Stimulated activated naive CD4-positive, alpha-beta T cell (primary cell): ENCODE results near the gene CKAP2L.

ENCODE experiments used
- DNase-seq, 6 experiments: peaks; one replicate each; lab custom pipeline; 2025; lab: John Stamatoyannopoulos, UW

The CKAP2L gene, protein sequence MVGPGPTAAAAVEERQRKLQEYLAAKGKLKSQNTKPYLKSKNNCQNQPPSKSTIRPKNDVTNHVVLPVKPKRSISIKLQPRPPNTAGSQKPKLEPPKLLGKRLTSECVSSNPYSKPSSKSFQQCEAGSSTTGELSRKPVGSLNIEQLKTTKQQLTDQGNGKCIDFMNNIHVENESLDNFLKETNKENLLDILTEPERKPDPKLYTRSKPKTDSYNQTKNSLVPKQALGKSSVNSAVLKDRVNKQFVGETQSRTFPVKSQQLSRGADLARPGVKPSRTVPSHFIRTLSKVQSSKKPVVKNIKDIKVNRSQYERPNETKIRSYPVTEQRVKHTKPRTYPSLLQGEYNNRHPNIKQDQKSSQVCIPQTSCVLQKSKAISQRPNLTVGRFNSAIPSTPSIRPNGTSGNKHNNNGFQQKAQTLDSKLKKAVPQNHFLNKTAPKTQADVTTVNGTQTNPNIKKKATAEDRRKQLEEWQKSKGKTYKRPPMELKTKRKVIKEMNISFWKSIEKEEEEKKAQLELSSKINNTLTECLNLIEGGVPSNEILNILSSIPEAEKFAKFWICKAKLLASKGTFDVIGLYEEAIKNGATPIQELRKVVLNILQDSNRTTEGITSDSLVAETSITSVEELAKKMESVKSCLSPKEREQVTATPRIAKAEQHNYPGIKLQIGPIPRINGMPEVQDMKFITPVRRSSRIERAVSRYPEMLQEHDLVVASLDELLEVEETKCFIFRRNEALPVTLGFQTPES

DNA sequence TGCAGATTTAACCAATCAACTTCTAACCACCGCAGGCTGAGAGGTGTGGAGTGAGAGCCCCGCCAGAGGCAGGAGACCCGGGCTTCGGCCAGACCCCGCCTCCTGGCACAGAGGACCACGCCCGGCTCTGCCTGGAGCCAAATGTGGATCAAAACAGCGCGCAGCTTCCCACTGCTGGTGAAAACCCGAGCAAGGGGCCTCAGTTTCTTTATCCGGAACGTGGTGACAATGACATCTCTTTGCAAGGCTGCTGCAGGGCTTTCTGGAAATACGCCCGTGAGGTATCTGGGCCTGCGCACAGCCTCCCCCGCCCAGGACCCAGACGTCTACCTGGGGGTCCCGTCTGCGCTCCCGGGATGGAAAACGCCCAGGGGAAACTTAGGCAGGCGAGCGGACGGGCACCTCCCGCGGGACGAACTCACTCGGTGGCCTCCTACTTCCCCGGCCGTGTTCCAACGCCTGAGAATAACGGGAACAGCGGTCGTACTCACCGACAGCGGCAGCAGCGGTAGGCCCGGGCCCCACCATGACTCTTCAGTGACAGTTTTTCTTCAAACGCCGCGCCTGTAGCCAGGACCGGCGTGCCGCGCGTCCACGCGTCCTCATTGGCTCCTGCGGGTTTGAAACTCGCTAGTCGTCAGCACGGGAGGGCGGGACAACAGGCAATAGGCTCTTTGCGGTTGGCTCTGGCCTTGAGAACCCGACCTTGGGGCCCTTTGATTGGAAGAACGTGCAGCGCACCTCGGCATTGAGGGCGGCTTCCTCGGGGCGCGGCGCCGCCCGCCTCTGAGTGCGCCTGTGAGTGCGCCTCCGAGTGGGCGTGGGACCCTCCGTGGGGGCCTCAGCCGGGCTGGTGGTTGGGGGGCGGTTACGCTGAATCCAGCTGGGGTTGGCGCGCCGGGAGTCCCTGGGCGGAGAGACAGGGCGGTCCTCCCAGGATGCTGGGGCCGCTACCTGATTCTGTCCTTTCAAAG is at the start of gene CKAP2L:
Gene CKAP2L (minus strand): TSS at position 539 of the 974 bp plus-strand sequence. CDS start 11 bp downstream, at position 528.
- peak; percentile 90 to 96 (median 92) for DNase-seq

DNA sequence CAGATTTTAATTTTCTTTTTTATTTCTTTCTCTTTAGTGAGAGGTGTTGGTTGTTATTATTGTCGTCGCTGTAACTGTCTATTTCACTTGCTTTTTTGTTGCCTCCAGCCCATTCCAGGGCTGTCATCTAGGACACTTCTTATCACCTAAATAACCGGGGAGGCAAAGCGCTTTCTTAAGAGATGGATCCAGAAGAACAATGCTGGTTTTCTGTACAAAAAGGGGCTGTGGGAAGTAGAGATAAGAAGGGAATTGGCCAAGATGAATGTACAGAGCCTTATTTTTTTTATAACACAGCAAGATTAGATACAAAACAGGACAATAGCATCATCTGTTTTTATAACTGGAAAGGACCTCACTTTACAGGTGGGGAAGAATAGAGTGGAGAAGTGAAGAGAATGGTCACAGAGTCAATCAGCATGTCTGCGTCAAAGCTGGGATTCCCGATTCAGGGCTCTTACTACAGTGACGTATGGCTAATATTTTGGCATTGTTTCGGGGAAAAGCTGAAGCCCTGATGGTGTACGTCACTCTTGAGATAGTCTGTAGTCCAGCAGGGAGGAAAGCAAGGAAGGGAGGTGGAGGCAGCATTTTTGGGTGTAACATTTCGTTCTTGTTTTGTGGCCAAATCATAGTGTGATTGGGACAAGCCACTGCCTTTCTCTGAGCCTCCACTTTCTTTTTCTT is 49.0 kb upstream of the CKAP2L start:
- no peak for DNase-seq

DNA sequence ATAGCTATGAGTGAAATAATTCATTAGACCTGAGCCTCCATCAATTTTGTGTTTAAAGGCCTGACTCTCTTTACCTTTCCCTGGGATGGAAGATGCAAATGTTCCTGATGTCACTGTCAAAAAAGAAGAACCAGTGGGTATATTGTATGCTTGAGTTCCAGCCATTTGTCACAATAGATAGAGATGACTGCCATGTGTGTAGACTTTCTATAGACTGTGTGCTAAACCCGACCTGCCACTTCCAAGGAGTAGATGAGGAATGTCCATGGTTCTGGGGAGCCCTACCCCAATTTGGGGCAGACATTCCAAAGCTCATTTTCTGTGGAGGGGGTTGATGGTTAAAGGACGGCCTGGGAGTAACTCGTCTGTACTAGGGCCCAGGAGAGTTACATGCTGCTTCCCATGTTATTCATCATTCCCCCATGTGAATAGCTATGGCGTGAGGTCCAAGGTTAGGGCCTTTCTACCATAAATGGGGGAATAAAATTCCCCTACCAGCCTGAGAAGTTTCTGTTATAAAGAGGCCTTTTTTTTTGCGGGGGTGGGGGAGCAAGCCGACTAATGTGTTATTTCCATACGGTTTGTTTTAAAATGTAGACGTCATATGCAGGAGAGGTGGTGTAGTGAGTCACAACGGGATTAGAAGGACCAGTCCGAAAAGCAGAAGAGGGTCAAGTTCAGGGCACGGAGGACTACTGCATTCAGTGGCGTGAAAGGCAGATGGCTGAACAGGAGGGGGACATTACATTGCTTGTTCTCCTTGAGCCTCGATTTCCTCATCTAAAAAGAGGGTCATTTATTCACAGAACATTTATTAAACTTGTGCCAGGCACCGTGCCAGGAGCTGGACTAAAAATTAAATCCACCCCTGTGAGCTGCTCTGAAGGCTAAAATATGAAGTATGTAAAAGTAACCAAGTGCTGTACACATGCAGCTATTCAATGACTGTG is 48.2 kb upstream of the CKAP2L start:
- DNase-seq = no peak

DNA sequence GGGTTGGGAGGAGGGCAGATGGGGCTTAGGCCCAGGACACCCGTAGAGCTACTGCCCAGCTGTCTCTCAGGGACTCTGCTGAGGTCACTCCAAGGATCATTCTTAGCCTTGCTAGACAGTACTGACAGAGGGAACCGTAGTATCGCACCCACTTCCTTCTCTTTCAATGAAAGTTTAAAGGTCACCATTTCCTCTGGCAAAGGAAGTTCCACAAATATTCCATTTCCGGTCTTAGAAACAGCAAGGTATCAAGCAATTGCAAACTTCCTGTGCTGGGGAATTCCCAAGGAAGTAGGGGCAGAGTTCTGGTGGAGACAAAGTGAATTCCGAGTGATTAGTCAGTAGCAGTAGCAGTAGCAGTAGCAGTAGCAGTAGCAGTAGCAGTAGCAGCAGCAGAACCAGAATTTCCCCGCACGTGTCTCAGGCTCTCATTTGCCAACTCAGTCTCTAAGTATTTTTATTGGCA is 47.5 kb upstream of the CKAP2L start:
- no peak for DNase-seq

DNA sequence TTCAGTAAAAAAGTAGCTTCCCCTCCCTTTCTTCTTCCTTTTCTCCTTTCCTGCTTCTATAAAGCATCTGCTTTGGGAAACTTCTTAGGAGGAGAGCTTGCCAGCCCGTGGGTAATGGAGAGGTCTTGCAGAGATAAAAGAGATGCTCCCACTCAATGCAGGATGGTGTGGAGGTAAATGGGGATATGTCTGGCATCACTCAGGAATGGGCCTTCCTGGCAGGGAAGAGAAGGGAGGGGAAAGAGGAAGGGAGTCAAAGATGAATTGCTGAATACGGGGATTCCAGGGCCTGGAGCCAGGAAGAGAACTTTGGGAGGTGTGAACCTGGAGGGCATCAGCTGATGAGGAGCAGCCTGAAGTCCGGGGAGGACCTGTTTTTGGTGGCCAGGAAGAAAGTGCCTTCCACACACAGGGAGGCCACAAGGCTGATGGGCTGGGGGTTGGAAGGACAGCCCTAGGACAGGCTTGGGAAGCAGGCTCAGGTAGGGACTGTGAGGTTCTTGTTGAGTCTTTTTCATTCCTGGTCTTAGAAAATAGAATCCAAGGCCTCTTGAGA is 46.9 kb upstream of the CKAP2L start:
- DNase-seq = no peak

DNA sequence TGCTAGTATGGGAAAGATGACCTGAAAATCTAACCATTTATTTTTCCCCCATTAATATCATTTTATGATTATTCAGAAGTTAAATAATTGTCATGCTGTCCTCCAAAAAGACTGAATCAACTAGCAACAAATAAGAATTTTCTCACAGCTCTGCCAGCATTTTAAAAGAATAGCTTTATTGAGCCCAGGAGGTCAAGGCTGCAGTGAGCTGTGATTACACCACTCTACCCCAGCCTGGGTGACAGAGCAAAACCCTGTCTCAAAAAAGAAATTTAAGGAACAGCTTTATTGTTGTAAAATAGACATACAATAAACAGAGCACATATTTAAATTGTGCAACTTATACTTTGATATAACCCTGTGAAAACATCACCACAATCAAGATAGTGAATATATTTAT is 44.7 kb upstream of the CKAP2L start:
- no peak for DNase-seq

DNA sequence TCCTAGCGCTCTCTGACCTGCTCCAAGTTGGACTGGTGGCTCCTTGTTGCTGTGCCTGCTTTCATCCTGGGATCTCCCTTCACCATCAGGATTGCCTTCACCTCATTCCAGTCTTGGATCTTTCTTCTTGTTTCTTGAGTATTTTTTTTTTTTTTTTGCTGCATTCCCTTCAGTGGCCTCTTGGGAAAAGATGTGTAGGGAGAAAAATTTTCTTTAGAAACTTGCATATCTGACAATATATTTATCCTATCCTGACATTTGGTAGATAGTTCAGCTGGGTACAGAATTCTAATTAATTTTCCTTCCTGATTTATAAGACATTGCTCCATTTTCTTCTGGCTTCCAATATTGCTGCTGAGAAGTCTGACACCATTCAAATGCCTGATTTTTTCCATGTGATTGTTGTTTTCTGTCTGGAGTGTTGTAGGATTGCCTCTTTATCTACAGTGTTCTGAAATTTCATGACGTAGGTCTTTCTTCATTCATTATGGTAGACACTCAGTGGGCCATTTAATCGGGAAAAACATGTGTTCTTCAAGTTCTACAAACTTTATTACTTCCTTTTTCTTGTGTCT is 42.9 kb upstream of the CKAP2L start:
- no peak for DNase-seq

DNA sequence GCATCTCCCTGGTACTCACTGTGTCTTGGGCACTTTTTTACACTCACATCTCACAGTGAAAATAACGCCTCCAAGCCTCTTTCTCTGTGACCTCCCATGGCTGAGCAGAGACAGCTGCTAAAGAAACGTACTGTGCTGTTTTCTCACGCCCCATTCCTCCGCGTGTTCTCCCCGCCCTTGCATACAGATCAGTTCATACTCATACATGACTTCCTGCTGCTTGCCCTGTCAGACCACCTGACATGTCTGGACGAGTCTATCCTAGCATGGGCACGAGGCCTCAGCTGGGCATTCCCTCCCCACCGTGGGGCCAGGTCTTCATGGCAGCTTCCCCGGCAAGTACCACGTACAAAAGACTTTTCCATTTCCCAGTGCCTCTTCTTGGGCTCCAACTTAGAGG is 41.1 kb upstream of the CKAP2L start:
- DNase-seq = no peak

DNA sequence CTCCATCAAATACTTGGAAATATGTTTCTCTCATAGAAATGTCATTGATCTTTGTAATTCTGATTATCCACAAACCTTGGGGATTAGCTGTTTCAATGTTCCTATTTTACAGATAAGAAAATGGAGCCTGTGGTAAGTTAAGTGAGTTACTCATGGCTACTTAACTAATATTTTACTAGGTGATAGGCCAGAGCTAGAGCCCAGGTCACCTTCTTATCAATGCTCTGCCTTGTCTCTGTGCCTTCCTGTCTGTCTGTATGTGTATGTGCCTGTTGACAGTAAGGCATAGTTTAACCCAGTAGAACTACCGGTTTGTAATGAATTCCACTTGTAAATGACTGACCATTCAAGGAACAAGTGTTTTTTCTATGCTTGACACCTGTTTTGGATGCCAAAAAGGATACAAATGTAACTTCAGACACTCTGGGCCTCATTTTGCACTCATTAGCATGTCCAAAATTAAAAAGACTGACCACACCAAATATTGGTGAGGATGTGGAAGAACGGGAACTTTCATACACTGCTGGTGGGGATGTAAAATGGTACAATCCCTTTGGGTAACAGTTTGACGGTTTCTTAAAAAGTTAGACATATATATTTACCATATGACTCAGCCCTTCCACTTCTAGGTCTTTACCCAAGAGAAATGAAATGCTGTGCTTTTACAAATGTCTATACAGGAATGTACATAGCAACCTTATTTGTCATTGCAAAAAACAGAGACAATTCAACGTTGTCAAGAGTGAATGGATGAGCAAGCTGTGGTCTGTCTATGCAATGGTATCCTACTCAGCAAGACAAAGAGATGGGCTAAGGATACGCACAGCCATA is 39.5 kb upstream of the CKAP2L start:
- DNase-seq = no peak

DNA sequence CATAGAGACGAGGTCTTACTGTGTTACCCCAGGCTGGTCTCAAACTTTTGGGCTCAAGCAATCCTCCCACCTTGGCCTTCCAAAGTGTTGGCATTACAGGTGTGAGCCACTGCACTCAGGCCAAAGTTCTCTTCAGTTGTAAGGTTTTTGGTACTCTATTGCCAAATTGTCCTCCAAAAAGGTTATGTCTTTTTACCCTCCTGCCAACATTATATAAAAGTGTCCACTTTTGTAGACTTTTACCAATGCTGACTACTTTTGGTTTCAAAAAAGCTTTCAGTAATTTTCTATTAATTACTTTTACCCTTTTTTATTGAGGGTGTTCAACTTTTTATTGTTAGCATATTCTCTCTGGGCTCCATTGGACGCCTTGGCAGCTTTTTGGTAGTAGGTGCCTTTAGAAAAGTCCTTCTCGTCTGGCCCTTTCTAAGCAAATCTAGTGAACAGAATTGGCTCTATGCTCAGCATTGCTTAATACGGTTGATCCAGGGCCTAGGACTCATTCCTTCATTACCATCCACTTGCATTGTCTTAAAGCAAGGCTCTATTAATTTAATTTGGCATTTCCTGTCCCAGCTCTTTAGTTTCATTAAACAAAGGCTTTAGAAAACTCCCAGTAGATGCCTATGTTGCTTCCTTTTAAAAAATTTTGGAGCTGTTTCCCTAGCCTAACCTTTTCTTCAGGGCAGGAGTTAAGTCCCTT is 36.6 kb upstream of the CKAP2L start:
- DNase-seq = no peak

DNA sequence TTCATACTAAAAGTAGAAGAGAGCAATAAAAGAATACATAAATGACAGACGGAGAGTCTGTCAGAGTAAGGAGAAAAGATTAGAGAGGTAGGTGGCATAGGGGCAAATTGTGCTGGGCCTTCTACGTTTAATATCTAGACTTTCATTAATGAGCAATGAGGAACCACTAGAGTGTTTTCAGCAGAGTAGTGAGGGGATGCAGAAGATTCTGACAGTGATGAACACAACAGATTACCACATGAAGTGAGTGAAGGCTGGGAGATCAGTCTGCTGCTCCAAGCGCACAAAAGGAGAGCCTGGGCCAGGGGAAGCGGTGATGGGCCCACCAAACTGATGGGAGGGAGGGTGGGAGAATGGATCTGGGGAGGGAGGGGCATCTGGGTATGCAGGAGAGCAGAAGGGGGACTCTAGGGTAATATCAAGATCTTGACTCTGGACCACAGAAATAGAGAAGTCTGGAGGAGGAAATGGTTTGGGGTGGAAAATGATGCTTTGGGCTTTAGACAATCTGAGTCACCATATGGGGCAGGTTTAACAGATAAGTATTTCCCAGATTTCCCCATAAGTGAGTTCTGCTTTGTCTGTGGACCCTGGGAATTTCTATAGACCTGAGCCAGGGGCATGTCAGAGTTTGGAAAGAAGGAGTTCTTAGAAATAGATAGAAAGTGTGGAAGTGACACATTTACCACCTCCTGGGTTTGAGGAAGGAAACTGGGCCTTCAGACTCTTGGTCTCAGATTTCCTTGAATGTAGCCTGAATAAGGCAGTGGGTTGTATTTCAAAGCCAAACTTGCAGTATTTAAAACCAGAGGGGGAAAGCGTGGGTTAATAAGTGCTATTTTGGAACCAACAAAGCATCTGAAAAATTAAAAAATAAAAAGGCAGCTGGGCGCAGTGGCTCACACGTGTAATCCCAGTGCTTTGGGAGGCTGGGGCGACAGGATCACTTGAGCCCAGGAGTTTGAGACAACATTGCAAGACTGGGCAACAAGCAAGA is 34.9 kb upstream of the CKAP2L start:
- no peak for DNase-seq

DNA sequence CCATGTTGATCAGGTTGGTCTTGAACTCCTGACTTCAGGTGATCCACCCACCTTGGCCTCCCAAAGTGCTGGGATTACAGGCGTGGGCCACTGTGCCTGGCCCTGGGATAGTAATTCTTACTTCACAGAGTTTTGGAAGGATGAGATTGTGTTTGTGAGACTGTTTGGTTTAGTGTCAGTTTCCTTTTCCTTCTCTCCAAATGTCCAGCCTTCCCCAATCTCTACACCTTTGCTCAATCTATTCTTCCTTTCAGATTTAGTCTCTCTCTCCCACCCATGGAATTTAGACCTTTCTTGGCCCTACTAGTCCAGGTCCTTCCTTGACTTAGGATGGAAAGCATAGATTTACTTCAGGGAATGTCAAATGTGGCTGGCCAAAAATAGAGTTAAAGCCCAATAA is 32.1 kb upstream of the CKAP2L start:
- no peak for DNase-seq

DNA sequence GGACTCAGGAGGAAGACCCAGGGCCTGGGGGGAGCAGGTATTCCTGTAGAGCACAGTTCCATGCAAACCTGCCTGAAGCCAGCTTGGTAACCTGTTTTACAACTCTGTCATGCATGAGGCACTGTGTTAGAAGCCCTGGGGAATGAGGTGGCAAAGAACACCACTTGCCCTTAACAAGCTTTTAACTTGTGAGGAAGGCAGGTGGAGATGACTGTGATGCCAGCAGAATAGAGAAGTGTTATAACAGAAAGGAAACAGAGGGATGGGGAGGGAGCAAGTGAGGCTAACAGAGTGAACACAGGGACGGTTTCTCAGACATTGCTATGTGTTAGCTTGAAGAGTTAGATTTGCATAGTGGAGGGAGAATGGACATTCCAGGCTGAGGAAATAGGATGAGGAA is 31.4 kb upstream of the CKAP2L start:
- no peak for DNase-seq

DNA sequence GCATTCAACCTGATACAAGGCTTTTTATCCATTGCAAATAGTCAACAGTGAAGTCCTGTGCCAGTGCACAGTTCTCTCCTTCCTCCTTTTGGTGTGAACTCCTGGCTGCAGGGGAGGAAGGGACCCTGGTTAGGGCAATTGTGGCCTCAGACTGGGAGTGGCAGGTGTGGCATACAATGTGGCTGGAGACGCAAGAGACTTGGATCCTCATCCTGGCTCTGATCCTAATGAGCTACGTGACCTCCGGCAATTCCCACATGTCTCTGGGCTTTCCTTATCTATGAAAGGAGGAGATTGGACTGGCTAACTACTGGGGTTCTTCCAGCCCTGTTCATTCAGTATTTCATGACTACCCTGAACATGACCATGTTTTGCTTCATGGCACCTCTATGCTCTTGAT is 30.4 kb upstream of the CKAP2L start:
- DNase-seq = no peak

DNA sequence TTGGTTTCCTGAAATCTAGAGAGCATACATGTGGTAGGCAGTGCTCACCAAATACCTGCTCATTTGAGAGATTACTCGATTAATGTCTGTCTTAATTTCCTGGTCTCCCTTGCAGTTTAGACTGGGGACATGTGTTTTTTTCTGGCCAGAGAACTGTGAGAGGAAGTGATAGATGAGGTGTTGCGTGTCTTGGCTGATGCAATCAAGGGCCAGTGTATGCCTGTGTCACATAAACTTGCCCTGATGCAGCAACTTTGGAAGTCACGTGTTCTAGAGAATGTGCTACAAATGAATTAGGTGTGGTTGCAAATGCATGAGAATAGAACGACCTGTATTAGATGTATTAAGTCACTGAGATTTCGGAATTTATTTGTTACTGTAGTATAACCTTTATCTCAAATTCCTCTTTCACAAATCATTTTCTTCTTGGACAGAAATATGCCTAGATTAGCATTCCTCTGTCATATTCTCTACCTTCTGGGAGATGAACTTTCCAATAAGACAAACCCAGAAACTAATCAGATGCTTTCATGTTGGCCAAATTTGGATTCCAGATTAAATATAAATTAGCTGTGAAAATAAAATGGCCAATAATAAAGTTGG is 29.8 kb upstream of the CKAP2L start:
- no peak for DNase-seq

DNA sequence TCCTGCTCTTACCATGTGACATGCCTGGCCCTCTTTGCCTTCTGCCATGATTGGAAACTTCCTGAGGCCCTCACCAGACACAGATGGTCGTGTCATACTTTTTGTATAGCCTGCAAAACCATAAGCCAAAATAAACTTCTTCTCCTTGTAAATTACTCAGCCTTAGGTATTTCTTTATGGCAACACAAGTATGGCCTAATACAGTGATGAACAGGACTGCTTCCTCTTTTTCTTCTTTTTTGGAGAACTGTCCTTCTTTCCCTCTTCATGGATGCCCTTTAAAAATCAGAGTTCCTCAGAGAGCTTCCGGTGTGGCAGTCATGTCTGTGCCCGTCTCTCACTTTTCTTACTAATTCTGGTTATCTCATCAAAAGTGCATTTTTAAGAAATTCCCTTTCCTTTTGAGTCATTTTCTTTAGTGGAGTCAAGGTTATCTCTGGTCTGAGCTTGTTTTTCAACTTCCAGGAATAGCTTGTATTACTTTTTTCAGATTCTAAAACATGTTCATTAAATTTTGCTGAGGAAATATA is 29.1 kb upstream of the CKAP2L start:
- no peak for DNase-seq
